ENCODE measurements around the gene FNDC3B. TPM values are rescaled to one million over a fixed set of nuclear protein-coding genes. Genes with fewer than 3 reads are reported as not detected.

Gene FNDC3B
- total RNA-seq, 2 donors from 2014 or later = 57.6 to 69.3 TPM

DNA sequence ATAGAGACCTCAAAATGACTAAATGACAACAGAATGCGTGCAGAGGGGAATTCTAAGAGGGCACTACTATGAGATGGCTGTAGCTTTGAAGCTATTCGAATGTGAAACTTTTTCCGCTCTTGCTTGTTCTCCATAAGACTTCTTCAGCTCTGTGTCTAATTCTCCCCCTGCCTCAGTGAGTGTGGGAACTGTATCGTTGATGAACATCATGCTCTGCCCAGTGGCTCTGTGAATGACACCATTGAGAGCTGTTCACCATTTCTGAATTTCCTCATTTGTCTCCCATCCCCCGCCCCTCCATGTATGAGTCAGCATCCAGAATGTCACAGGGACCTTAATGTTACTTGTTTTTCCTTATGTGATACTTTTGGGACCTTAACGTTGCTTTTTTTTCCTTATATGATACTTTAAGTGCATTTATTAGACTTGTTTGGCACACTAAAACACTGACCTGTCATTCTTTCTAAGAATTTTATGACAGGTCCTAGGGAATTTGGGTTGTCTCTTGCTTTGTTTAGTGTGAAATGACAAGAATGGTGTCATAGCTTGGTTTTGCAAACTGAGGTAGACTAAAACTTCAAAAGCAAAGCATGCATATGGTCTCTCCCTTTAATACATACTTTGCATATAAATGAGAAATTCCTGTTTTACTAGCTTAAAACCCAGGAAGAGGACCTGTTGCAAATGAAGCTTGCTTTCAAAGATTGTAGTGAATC is 99.6 kb downstream of the FNDC3B start:
- TF ChIP-seq CTCF (IDR thresholded peaks at IDR 0.05) = no peak
- peak overlapping the region; percentile 67 for H3K27ac ChIP-seq
- H3K4me1 ChIP-seq = peaks cover 0 to 86% of the 10 kb centered on the region in 2 donors
- H3K4me3 ChIP-seq = no peak overlapping the region
- no peaks in the 10 kb centered on the region for H3K27me3 ChIP-seq
- no peaks in the 10 kb centered on the region for H3K36me3 ChIP-seq
- peak; percentile 82 for DNase-seq (ENCODE audit: low spot score)
- no peaks in the 10 kb centered on the region for H3K9me3 ChIP-seq

DNA sequence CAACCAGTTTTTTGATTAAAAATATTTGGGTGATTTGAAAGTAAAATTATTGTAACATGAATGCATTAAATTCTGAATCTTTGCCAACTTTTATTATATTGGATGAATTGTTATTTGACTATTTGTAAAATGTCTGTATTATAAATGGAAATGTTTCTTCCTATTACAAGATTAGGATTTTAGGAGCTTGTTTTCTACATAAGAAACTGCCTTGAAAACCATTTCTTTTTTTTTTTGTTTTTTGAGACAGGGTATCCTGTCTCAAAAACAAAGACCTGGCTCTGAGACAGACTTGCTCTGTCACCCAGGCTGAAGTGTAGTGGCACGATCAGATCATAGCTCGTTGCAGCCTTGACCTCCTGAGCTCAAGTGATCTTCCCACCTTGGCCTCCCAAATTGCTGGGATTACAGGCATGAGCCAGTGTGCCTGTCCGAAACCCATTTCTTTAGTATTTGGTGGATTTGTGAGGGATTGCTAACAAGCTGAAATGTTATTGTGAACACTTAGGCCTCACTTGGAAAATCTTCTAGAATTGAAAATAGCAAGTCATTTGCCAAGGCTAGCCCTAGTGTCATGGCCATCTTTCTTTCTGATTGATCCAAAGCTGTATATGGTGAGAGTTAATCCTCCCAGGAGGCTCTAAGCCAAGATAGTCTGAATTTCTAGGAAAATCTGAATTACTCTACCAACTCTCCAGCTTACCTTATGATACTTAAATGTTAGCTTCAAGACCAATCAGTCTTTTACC is 100.3 kb downstream of the FNDC3B start:
- Histone ChIP-seq H3K27ac (peak overlapping the region; percentile 67), H3K9me3 (no peaks in the 10 kb centered on the region), H3K27me3 (no peaks in the 10 kb centered on the region), H3K4me3 (no peak overlapping the region), H3K36me3 (no peaks in the 10 kb centered on the region), H3K4me1 (peaks cover 0 to 88% of the 10 kb centered on the region in 2 donors)
- no peak for DNase-seq (ENCODE audit: low spot score)
- TF ChIP-seq CTCF (IDR thresholded peaks at IDR 0.05) = no peak

DNA sequence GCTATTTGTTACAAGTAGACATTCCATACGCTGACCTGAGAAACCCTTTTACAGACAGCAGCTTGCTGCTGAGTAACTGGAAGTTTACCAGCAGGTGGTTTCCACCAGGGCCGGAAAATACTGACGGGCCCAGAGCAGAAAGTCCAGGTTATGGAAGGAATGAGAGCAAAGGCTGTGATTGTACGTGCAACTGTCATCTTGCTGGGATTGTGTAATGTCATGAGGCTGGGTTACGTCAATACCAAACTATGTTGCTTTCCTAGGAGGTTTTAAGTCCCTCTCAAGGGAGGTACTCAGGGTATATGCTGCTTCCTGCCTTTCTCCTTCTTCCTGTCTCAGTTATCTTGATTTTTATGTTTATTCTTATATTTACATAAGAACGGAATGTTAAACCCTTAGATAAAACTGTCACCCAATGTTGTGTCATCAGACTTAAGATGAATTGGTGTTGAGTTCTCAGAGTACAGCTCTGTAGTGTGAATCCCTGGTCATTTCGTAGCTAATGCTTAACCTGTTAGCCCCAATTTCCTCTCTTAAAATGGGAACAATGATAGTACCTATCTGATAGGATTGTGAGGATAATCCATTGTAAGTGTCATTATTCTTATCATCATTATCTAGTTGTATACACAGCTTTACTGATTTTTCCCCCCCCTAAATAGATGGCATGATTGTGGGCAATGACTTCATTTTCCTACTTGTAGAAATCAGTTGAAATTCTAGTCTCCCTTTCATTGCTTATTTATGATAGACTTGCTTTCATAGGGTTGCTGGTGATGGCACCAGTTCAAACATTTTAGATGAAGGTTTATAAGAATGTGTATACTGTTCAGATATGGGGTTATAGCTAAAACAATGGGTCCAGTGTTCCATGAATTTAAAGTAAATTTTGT is 101.4 kb downstream of the FNDC3B start:
- no peaks in the 10 kb centered on the region for H3K36me3 ChIP-seq
- no peak overlapping the region for H3K4me3 ChIP-seq
- H3K27me3 ChIP-seq = no peaks in the 10 kb centered on the region
- peak overlapping the region; percentile 67 for H3K27ac ChIP-seq
- no peaks in the 10 kb centered on the region for H3K9me3 ChIP-seq
- H3K4me1 ChIP-seq = peaks cover 0 to 87% of the 10 kb centered on the region in 2 donors
- no peak for DNase-seq (ENCODE audit: low spot score)
- no peak for TF ChIP-seq CTCF (IDR thresholded peaks at IDR 0.05)

GRCh38 chr3:172142051-172142863 is 102.9 kb downstream of the FNDC3B start:
- Histone ChIP-seq H3K9me3 (no peaks in the 10 kb centered on the region), H3K36me3 (no peaks in the 10 kb centered on the region), H3K27me3 (no peaks in the 10 kb centered on the region), H3K4me3 (no peak overlapping the region), H3K4me1 (peaks cover 0 to 72% of the 10 kb centered on the region in 2 donors), H3K27ac (peak overlapping the region; percentile 14 to 23)
- DNase-seq (ENCODE audit: low spot score) = no peak
- no peak for TF ChIP-seq CTCF (IDR thresholded peaks at IDR 0.05)

- no peak overlapping the region for H3K4me3 ChIP-seq
- H3K9me3 ChIP-seq = no peaks in the 10 kb centered on the region
- peaks cover 0 to 65% of the 10 kb centered on the region in 2 donors for H3K4me1 ChIP-seq
- H3K27ac ChIP-seq = peak overlapping the region in 1 of 2 donors; percentile 23
- H3K27me3 ChIP-seq = no peaks in the 10 kb centered on the region
- no peak for TF ChIP-seq CTCF (IDR thresholded peaks at IDR 0.05)
- H3K36me3 ChIP-seq = no peaks in the 10 kb centered on the region
- no peak for DNase-seq (ENCODE audit: low spot score)
These were observed 103.6 kb downstream of the FNDC3B start for GRCh38 chr3:172142864-172143451.

Measured in right atrium auricular region (tissue), 2 donors.